ENCODE results near the gene MAP3K14.

- TF ChIP-seq, protein P1, sequence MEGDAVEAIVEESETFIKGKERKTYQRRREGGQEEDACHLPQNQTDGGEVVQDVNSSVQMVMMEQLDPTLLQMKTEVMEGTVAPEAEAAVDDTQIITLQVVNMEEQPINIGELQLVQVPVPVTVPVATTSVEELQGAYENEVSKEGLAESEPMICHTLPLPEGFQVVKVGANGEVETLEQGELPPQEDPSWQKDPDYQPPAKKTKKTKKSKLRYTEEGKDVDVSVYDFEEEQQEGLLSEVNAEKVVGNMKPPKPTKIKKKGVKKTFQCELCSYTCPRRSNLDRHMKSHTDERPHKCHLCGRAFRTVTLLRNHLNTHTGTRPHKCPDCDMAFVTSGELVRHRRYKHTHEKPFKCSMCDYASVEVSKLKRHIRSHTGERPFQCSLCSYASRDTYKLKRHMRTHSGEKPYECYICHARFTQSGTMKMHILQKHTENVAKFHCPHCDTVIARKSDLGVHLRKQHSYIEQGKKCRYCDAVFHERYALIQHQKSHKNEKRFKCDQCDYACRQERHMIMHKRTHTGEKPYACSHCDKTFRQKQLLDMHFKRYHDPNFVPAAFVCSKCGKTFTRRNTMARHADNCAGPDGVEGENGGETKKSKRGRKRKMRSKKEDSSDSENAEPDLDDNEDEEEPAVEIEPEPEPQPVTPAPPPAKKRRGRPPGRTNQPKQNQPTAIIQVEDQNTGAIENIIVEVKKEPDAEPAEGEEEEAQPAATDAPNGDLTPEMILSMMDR (IDR thresholded peaks at IDR 0.05) = no peak
- no peak for TF ChIP-seq POLR2AphosphoS5 (IDR thresholded peaks at IDR 0.05)
- TF ChIP-seq POLR2A (IDR thresholded peaks at IDR 0.05) = no peak
These were observed 24.0 kb downstream of the MAP3K14 start for GRCh38 chr17:45292696-45293412.

Measured in suprapubic skin (tissue), 4 donors.